GM12891 (cell line): Measurements from ENCODE around the gene CCDC110.

Experiments
- POLR2A ChIP-seq: IDR thresholded peaks from 2 replicates; pipeline ENCODE4 v1.6.1; 2011; ENCODE audit warnings: low read depth, low read length, control low read depth
- TAF1 ChIP-seq: IDR thresholded peaks from 2 replicates; pipeline ENCODE4 v1.6.1; 2011; ENCODE audit warnings: low read depth, low read length, control low read depth

DNA sequence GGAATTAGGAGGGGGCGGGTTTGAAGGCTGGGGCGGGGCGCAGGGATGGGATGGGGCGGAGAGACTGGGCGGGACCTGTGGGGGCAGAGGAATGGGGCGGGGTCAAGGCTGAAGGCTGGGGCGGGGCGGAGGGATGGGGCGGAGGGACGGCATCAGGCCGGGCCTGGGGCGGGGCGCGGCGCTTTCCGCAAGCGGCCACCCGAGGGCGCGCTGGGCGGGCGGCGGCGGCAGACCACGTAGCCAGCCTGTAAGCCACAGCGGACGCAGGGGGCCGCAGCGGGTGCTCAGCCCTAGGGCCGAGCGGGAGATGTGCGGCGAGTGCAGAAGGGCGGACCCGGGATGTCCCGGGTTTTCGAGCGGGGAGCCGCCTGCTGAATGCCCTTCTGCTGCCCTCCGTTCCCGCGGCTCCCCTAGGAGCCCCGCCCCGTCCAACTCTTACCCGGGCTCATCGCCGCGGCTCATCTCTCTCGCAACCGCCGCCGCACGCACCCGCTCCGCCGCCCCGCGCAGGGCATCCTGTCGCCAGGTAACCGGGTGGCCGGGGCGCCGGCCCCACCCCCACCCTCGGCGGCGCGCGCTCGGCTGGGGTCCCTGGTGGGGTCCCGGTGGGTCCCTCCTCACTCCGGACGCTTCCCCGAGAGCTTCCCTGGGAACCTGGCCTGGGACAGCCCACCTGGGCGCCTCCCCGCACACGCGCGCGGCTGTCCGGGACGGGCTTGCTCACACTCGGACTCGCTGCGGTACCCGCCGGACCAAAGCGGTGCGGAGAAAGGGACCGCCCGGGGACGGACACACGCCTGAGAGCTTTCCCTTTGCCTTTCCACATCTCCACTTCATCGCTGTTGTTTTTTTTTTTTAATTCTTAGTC is at the start of gene CCDC110:
- no peak for TF ChIP-seq TAF1
- no peak for TF ChIP-seq POLR2A
